ENCODE measurements around the gene NCAM1.

DNA sequence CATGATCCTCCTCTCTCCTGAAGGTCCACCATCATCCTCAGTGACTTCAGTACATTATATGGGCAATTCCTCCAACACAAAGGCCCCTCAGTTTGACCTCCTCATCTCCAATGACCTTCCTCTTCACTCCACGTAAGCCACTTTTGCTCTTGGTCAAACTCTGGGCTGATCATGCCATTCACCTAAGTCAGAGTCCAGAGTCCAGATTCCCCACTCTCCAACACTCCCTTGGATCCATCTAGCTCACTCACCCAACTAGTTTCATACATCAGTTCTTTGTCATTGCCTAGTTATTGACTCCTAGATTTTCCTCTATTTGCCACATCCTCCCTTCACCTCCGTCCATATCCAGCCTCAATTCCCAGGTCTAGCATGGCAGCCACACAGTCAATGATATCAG is 322.7 kb downstream of the NCAM1 start:
- TF ChIP-seq ATF7 (IDR thresholded peaks at IDR 0.05) (no peak), NFATC3 (IDR thresholded peaks at IDR 0.05) (no peak), FOXM1 (IDR thresholded peaks at IDR 0.05; ENCODE audit: low read depth) (no peak), FOXM1 (CRISPR knock-in tag; IDR thresholded peaks at IDR 0.05; ENCODE audit: low read depth) (no peak), ATF3 (IDR thresholded peaks at IDR 0.05) (no peak), ATF3 (CRISPR knock-in tag; conservative IDR thresholded peaks at IDR 0.05) (no peak), ZNF79 (CRISPR knock-in tag; IDR thresholded peaks at IDR 0.05; ENCODE audit: low read depth) (no peak), HNRNPUL1 (IDR thresholded peaks at IDR 0.05; ENCODE audit: low read length) (no peak), RAD21 (CRISPR knock-in tag; conservative IDR thresholded peaks at IDR 0.05 in 1 of 2, IDR thresholded peaks at IDR 0.05 in 1 of 2) (no peak)

Data from K562 (cell line).